Activated CD8-positive, alpha-beta T cell treated with anti-CD3 and anti-CD28 coated beads for 36 hours (primary cell): ENCODE results near the gene SMIM21. TPM values are rescaled to one million over a fixed set of nuclear protein-coding genes. Genes with fewer than 3 reads are reported as not detected.
A peak's percentile ranks its signal among the peaks of the same experiment; 100 is the strongest.

ENCODE experiments used
- ATAC-seq: fragments of 200-7000 bp; cut with Tn5 transposase; one replicate; pipeline ENCODE4 v1.10.0; 2021; ENCODE audit warnings: mild to moderate bottlenecking, moderate library complexity
- CTCF ChIA-PET: fragments of 350-600 bp; sonication (Branson Sonifier 250); formaldehyde crosslinking; loops from one replicate; lab custom pipeline; 2021; ENCODE audit warnings: antibody characterized with exemption; lab: Charles Lee
- POLR2A ChIA-PET: fragments of 350-600 bp; sonication (Branson Sonifier 250); formaldehyde crosslinking; loops from one replicate; lab custom pipeline; 2021; ENCODE audit warnings: antibody characterized with exemption; lab: Charles Lee
- DNase-seq: peaks from one replicate; pipeline ENCODE4 v3.0.0-alpha.2; 2020
- H3K27ac Mint-ChIP-seq: one replicate; pipeline ENCODE4 v1.8.0; 2021; ENCODE audit warnings: mild to moderate bottlenecking, mixed read lengths
- H3K27me3 Mint-ChIP-seq: one replicate; pipeline ENCODE4 v1.8.0; 2021; ENCODE audit warnings: mixed read lengths
- H3K36me3 Mint-ChIP-seq: one replicate; pipeline ENCODE4 v1.8.0; 2021; ENCODE audit warnings: low read depth, mixed read lengths
- H3K4me1 Mint-ChIP-seq: one replicate; pipeline ENCODE4 v1.8.0; 2021; ENCODE audit warnings: low read depth, mixed read lengths
- H3K4me3 Mint-ChIP-seq: one replicate; pipeline ENCODE4 v1.8.0; 2021; ENCODE audit warnings: mild to moderate bottlenecking, moderate library complexity, mixed read lengths
- H3K9me3 Mint-ChIP-seq: one replicate; pipeline ENCODE4 v1.8.0; 2021; ENCODE audit warnings: mixed read lengths
- intact Hi-C: fragments of 100-400 bp; cut with micrococcal nuclease; formaldehyde crosslinking; loops from one replicate; pipeline ENCODE4 v1.10.0; 2022
- total RNA-seq, 2 experiments: library from RNA; stranded (reverse); gene quantifications; one replicate each; pipeline ENCODE4 v1.2.3, GENCODE V29; 2021
- TF ChIP-seq, protein P1 (sequence below): fragments of 200-600 bp; IDR thresholded peaks from one replicate; pipeline ENCODE4 v1.8.0; 2022; ENCODE audit warnings: antibody characterized with exemption, mild to moderate bottlenecking

Gene SMIM21
- total RNA-seq, 2 experiments from 2014 or later, result not detected

DNA sequence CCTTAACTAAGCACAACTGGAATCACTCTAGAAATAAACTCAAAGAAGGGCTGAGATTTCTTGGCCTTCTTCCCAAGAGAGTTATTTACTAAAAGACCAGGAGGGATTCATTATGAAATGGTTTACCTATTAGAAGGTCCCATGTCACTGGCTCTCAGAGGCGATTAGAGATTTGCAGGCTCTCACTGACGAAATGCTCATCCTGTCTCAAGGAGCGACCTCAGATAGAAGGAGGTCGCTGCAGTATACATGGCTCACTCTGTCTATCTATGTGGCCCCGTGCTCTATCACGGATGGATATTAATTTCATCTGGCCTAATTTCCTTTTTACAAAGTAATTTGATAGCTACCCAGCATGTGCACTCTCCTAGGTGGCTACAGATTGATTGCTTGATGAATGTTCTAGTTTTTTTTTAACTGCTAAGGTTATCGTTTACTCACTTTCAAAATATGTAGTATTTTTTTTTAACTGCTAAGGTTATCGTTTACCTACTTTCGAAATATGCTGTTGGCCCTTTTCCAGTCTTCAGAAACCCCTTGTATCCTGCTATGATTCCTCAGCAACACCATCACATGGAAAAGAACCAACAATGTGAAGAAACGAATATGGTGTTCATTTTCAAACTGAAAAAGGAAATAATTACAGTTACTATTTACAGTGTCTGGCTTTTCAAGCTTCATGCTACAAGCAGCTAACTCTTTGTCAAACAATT, 9.1 kb downstream of the SMIM21 start:
- H3K36me3 Mint-ChIP-seq, result no peaks in the 10 kb centered on the region
- no peak overlapping the region for H3K27ac Mint-ChIP-seq
- peaks cover 6% of the 10 kb centered on the region for H3K27me3 Mint-ChIP-seq
- POLR2A ChIA-PET, result interaction anchor here (0.6 kb wide), 1 partner anchor 53 kb away, joined by 6 read pairs; no protein-coding TSS in a partner anchor
- TF ChIP-seq, protein P1, sequence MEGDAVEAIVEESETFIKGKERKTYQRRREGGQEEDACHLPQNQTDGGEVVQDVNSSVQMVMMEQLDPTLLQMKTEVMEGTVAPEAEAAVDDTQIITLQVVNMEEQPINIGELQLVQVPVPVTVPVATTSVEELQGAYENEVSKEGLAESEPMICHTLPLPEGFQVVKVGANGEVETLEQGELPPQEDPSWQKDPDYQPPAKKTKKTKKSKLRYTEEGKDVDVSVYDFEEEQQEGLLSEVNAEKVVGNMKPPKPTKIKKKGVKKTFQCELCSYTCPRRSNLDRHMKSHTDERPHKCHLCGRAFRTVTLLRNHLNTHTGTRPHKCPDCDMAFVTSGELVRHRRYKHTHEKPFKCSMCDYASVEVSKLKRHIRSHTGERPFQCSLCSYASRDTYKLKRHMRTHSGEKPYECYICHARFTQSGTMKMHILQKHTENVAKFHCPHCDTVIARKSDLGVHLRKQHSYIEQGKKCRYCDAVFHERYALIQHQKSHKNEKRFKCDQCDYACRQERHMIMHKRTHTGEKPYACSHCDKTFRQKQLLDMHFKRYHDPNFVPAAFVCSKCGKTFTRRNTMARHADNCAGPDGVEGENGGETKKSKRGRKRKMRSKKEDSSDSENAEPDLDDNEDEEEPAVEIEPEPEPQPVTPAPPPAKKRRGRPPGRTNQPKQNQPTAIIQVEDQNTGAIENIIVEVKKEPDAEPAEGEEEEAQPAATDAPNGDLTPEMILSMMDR, result no peak
- CTCF ChIA-PET, result no interaction called here
- H3K4me3 Mint-ChIP-seq, result no peak overlapping the region
- ATAC-seq (no peak), DNase-seq (no peak)
- no peaks in the 10 kb centered on the region for H3K4me1 Mint-ChIP-seq
- intact Hi-C loops, result no loop called here
- H3K9me3 Mint-ChIP-seq, result peaks cover 6% of the 10 kb centered on the region

GRCh38 chr18:75410611-75411010, 16.9 kb downstream of the SMIM21 start:
- H3K27me3 Mint-ChIP-seq, result peaks cover 8% of the 10 kb centered on the region
- intact Hi-C loops, result no loop called here
- ChIA-PET POLR2A (no interaction called here), CTCF (no interaction called here)
- DNase-seq, result no peak
- peaks cover 13% of the 10 kb centered on the region for H3K4me1 Mint-ChIP-seq
- no peaks in the 10 kb centered on the region for H3K9me3 Mint-ChIP-seq
- no peaks in the 10 kb centered on the region for H3K36me3 Mint-ChIP-seq
- no peak overlapping the region for H3K27ac Mint-ChIP-seq
- ATAC-seq, result no peak
- no peak overlapping the region for H3K4me3 Mint-ChIP-seq
- TF ChIP-seq, protein P1, result no peak

GRCh38 chr18:75409806-75410205, 17.7 kb downstream of the SMIM21 start:
- intact Hi-C loops, result no loop called here
- Mint-ChIP-seq H3K27me3 (peaks cover 9% of the 10 kb centered on the region), H3K4me1 (peaks cover 13% of the 10 kb centered on the region), H3K4me3 (no peak overlapping the region), H3K36me3 (no peaks in the 10 kb centered on the region), H3K9me3 (no peaks in the 10 kb centered on the region), H3K27ac (no peak overlapping the region)
- ChIA-PET POLR2A (interaction anchor here (1.1 kb wide), 1 partner anchor 24 kb away, joined by 3 read pairs; no protein-coding TSS in a partner anchor), CTCF (no interaction called here)
- DNase-seq (no peak), ATAC-seq (no peak)
- TF ChIP-seq, protein P1, result no peak

GRCh38 chr18:75408554-75409506, 18.7 kb downstream of the SMIM21 start:
- no peak overlapping the region for H3K4me3 Mint-ChIP-seq
- intact Hi-C loops, result no loop called here
- peaks cover 13% of the 10 kb centered on the region for H3K4me1 Mint-ChIP-seq
- DNase-seq, result peak; percentile 68
- peak; percentile 94 for ATAC-seq
- ChIA-PET CTCF (no interaction called here), POLR2A (interaction anchor here (1.1 kb wide), 1 partner anchor 25 kb away, joined by 3 read pairs; no protein-coding TSS in a partner anchor)
- TF ChIP-seq, protein P1, result no peak
- no peaks in the 10 kb centered on the region for H3K36me3 Mint-ChIP-seq
- no peak overlapping the region for H3K27ac Mint-ChIP-seq
- H3K27me3 Mint-ChIP-seq, result peaks cover 12% of the 10 kb centered on the region
- no peaks in the 10 kb centered on the region for H3K9me3 Mint-ChIP-seq
